ENCODE results near the gene SDK2. TPM values are rescaled to one million over a fixed set of nuclear protein-coding genes. Genes with fewer than 3 reads are reported as not detected.

The SDK2 gene
- total and polyA plus RNA-seq, 2 experiments from 2014 or later, result 0.74 to 5.1 TPM

DNA sequence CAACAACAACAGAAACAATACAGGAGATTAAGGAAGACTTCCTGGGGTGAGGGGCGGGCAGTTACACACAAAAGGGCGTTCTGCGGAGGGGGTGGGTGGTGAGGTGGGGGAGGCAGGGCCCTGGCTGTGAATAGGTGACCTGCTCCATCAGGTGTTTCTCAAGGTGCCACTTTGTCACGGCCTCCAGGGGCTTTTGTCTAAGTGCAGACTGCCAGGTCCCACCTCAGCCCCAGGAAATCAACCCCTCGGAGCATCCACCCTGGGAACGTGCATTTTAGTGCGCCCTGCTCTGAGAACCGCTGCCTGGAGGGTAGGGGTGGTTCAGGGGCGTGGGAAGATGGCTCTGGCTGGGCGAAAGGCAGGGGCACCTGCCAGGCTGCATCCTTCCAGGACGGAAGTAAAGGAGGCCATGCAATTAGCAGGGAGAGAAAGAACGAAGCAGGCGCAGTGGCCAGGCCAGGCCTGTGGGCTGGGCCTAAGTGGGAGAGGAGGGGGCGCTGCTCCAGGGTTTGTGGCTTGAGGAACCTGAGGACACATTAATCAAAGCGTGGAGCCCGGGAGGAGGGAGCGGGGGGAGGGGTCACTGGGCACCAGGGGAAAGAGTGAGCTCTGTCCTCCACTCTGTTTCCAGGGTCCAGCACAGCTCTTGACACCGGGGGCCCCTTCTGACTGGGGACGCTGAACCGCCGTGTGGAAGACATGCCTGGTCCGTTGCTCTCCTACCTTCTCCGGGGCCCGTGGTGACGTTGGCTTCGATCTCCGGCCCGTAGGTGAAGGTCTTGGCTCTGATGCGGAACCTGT lies 283.1 kb downstream of the SDK2 start:
- Histone ChIP-seq H3K4me2 (peak overlapping the region; percentile 74), H2AFZ (peak overlapping the region; percentile 57; the same call in 1 of the 2 replicates), H3K9me2 (ENCODE audit: insufficient read depth) (no peaks in the 10 kb centered on the region), H3K79me2 (replicated peaks; ENCODE audit: insufficient read depth) (no peaks in the 10 kb centered on the region), H4K20me1 (replicated peaks; ENCODE audit: insufficient read depth) (no peaks in the 10 kb centered on the region), H3K27ac (ENCODE audit: low read depth) (peak overlapping the region; percentile 84), H3F3A (replicated peaks; ENCODE audit: low read depth) (0 out of 2 replicates have a peak, but pooled peaks cover 2% of the 10 kb centered on the region), H3K4me3 (peak overlapping the region; percentile 21; the same call in 1 of the 2 replicates), H3K27me3 (ENCODE audit: insufficient read depth) (no peaks in the 10 kb centered on the region), H3K36me3 (ENCODE audit: insufficient read depth) (no peaks in the 10 kb centered on the region), H3K4me1 (ENCODE audit: insufficient read depth) (peaks cover 34% of the 10 kb centered on the region)
- Mint-ChIP-seq H3K9me3 (no peaks in the 10 kb centered on the region), H3K27me3 (ENCODE audit: insufficient read depth, low read depth, poor library complexity) (peaks cover 24% of the 10 kb centered on the region), H3K4me1 (peaks cover 56% of the 10 kb centered on the region), H3K36me3 (ENCODE audit: low read depth) (no peaks in the 10 kb centered on the region), H3K4me3 (peak overlapping the region; percentile 49), H3K27ac (peak overlapping the region; percentile 58; the same call in 1 of the 2 replicates)
- ATAC-seq, result peak; percentile 34
- DNase-seq (ENCODE audit: low spot score), result peak; percentile 75
- TF ChIP-seq, protein P1, sequence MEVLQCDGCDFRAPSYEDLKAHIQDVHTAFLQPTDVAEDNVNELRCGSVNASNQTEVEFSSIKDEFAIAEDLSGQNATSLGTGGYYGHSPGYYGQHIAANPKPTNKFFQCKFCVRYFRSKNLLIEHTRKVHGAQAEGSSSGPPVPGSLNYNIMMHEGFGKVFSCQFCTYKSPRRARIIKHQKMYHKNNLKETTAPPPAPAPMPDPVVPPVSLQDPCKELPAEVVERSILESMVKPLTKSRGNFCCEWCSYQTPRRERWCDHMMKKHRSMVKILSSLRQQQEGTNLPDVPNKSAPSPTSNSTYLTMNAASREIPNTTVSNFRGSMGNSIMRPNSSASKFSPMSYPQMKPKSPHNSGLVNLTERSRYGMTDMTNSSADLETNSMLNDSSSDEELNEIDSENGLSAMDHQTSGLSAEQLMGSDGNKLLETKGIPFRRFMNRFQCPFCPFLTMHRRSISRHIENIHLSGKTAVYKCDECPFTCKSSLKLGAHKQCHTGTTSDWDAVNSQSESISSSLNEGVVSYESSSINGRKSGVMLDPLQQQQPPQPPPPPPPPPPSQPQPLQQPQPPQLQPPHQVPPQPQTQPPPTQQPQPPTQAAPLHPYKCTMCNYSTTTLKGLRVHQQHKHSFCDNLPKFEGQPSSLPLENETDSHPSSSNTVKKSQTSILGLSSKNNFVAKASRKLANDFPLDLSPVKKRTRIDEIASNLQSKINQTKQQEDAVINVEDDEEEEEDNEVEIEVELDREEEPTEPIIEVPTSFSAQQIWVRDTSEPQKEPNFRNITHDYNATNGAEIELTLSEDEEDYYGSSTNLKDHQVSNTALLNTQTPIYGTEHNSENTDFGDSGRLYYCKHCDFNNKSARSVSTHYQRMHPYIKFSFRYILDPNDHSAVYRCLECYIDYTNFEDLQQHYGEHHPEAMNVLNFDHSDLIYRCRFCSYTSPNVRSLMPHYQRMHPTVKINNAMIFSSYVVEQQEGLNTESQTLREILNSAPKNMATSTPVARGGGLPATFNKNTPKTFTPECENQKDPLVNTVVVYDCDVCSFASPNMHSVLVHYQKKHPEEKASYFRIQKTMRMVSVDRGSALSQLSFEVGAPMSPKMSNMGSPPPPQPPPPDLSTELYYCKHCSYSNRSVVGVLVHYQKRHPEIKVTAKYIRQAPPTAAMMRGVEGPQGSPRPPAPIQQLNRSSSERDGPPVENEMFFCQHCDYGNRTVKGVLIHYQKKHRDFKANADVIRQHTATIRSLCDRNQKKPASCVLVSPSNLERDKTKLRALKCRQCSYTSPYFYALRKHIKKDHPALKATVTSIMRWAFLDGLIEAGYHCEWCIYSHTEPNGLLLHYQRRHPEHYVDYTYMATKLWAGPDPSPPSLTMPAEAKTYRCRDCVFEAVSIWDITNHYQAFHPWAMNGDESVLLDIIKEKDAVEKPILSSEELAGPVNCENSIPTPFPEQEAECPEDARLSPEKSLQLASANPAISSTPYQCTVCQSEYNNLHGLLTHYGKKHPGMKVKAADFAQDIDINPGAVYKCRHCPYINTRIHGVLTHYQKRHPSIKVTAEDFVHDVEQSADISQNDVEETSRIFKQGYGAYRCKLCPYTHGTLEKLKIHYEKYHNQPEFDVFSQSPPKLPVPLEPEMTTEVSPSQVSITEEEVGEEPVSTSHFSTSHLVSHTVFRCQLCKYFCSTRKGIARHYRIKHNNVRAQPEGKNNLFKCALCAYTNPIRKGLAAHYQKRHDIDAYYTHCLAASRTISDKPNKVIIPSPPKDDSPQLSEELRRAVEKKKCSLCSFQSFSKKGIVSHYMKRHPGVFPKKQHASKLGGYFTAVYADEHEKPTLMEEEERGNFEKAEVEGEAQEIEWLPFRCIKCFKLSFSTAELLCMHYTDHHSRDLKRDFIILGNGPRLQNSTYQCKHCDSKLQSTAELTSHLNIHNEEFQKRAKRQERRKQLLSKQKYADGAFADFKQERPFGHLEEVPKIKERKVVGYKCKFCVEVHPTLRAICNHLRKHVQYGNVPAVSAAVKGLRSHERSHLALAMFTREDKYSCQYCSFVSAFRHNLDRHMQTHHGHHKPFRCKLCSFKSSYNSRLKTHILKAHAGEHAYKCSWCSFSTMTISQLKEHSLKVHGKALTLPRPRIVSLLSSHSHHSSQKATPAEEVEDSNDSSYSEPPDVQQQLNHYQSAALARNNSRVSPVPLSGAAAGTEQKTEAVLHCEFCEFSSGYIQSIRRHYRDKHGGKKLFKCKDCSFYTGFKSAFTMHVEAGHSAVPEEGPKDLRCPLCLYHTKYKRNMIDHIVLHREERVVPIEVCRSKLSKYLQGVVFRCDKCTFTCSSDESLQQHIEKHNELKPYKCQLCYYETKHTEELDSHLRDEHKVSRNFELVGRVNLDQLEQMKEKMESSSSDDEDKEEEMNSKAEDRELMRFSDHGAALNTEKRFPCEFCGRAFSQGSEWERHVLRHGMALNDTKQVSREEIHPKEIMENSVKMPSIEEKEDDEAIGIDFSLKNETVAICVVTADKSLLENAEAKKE (CRISPR knock-in tag; IDR thresholded peaks at IDR 0.05), result no peak
- TF ChIP-seq, protein P2, sequence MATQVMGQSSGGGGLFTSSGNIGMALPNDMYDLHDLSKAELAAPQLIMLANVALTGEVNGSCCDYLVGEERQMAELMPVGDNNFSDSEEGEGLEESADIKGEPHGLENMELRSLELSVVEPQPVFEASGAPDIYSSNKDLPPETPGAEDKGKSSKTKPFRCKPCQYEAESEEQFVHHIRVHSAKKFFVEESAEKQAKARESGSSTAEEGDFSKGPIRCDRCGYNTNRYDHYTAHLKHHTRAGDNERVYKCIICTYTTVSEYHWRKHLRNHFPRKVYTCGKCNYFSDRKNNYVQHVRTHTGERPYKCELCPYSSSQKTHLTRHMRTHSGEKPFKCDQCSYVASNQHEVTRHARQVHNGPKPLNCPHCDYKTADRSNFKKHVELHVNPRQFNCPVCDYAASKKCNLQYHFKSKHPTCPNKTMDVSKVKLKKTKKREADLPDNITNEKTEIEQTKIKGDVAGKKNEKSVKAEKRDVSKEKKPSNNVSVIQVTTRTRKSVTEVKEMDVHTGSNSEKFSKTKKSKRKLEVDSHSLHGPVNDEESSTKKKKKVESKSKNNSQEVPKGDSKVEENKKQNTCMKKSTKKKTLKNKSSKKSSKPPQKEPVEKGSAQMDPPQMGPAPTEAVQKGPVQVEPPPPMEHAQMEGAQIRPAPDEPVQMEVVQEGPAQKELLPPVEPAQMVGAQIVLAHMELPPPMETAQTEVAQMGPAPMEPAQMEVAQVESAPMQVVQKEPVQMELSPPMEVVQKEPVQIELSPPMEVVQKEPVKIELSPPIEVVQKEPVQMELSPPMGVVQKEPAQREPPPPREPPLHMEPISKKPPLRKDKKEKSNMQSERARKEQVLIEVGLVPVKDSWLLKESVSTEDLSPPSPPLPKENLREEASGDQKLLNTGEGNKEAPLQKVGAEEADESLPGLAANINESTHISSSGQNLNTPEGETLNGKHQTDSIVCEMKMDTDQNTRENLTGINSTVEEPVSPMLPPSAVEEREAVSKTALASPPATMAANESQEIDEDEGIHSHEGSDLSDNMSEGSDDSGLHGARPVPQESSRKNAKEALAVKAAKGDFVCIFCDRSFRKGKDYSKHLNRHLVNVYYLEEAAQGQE (IDR thresholded peaks at IDR 0.05; ENCODE audit: unreplicated experiment), result no peak
- no peak; the same call in none of the 2 replicates for TF ChIP-seq POLR2AphosphoS5 (IDR thresholded peaks at IDR 0.05; ENCODE audit: low read depth)
- no peak for TF ChIP-seq EZH2phosphoT487 (IDR thresholded peaks at IDR 0.05; ENCODE audit: unreplicated experiment)
- no peak for TF ChIP-seq STAT1 (IDR thresholded peaks at IDR 0.05; ENCODE audit: unreplicated experiment)
- 0 out of 2 replicates have a peak, but pooled peaks have one; percentile 22 for TF ChIP-seq NANOG (IDR thresholded peaks at IDR 0.05; ENCODE audit: borderline replicate concordance)
